A549 treated with CORT108297 at 1 μM for 4 hours (cell line): ENCODE measurements around the gene NARF. TPM values are rescaled to one million over a fixed set of nuclear protein-coding genes. Genes with fewer than 3 reads are reported as not detected.

ENCODE experiments used
- total RNA-seq: library from RNA; stranded (reverse); fragments of 200-300 nt; extraction: Qiagen RNA extraction; gene quantifications from 5 replicates; pipeline ENCODE4 v1.2.3, GENCODE V29; 2022

Gene NARF
- 48.7 to 62.7 TPM (median 55.6 TPM) in 5 replicates for total RNA-seq

GRCh38 chr17:82458179-82458884 lies at the start of gene NARF:
Gene NARF (plus strand): TSS chr17:82458741. CDS start chr17:82458804, 63 bp downstream.

GRCh38 chr17:82418001-82418986 lies 40.2 kb upstream of the NARF start, which contains the start of the genes HEXD and OGFOD3:
Gene HEXD (plus strand): TSS chr17:82418347. CDS start chr17:82419800, 1,453 bp downstream.
Gene OGFOD3 (minus strand): TSS chr17:82418586. CDS start chr17:82418485, 101 bp downstream.

GRCh38 chr17:82450357-82451106 lies 8.0 kb upstream of the NARF start, which contains the start of gene CYBC1:
Gene CYBC1 (minus strand): TSS chr17:82450752. CDS start chr17:82449254, 1,498 bp downstream.

GRCh38 chr17:82518826-82519810 lies 60.6 kb downstream of the NARF start, which contains the start of gene FOXK2:
Gene FOXK2 (plus strand): TSS chr17:82519732. CDS start chr17:82519889, 157 bp downstream.

Other genes starting within 250 kb of the NARF start
- gene CCDC57, start 245.9 kb upstream of the NARF start, total RNA-seq: 17.5 to 27.8 TPM (median 25.5 TPM) in 5 replicates
- 102 to 140 TPM (median 132 TPM) in 5 replicates for gene SLC16A3, start 229.7 kb upstream of the NARF start, total RNA-seq
- 163 to 200 TPM (median 196 TPM) in 5 replicates for gene CSNK1D, start 185.0 kb upstream of the NARF start, total RNA-seq
- 0.05 to 0.15 TPM (median 0.10 TPM) in 4 of 5 replicates, not detected in the other for gene CD7, start 141.1 kb upstream of the NARF start, total RNA-seq
- gene SECTM1, start 125.0 kb upstream of the NARF start, total RNA-seq: 1.1 to 2.6 TPM (median 2.0 TPM) in 5 replicates
- 0.30 to 0.60 TPM (median 0.44 TPM) in 5 replicates for gene TEX19, start 99.5 kb upstream of the NARF start, total RNA-seq
- not detected in 5 replicates for gene UTS2R, start 87.0 kb upstream of the NARF start, total RNA-seq
- gene HEXD, start 40.4 kb upstream of the NARF start, total RNA-seq: 10.6 to 15.3 TPM (median 14.5 TPM) in 5 replicates
- gene OGFOD3, start 40.2 kb upstream of the NARF start, total RNA-seq: 18.4 to 26.2 TPM (median 24.7 TPM) in 5 replicates
- gene CYBC1, start 8.0 kb upstream of the NARF start, total RNA-seq: 52.3 to 65.9 TPM (median 59.4 TPM) in 5 replicates
- 45.4 to 56.4 TPM (median 51.6 TPM) in 5 replicates for gene FOXK2, start 61.0 kb downstream of the NARF start, total RNA-seq
- gene WDR45B, start 189.7 kb downstream of the NARF start, total RNA-seq: 93.5 to 99.6 TPM (median 95.6 TPM) in 5 replicates
- gene RAB40B, start 240.0 kb downstream of the NARF start, total RNA-seq: 12.7 to 20.4 TPM (median 18.6 TPM) in 5 replicates